ENCODE measurements around the gene MTHFSD.

DNA sequence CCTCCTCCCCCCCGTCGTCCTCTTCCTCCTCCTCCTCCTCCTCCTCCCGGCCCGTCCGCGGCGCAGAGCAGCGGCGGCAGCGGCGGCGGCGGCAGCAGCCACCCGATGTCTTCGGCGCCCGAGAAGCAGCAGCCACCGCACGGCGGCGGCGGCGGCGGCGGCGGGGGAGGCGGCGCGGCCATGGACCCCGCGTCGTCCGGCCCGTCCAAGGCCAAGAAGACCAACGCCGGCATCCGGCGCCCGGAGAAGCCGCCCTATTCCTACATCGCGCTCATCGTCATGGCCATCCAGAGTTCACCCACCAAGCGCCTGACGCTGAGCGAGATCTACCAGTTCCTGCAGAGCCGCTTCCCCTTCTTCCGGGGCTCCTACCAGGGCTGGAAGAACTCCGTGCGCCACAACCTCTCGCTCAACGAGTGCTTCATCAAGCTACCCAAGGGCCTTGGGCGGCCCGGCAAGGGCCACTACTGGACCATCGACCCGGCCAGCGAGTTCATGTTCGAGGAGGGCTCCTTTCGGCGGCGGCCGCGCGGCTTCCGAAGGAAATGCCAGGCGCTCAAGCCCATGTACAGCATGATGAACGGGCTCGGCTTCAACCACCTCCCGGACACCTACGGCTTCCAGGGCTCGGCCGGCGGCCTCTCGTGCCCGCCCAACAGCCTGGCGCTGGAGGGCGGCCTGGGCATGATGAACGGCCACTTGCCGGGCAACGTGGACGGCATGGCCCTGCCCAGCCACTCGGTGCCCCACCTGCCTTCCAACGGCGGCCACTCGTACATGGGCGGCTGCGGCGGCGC lies 44.4 kb downstream of the MTHFSD start, which contains the start of gene FOXF1:
- TF ChIP-seq POLR2A (IDR thresholded peaks at IDR 0.05; ENCODE audit: low read length) = no peak
- no peak for TF ChIP-seq GATA1 (IDR thresholded peaks at IDR 0.05; ENCODE audit: low read depth, low read length)

Data from erythroblast (primary cell).